ENCODE measurements around the gene DCAF17.
"Not testable (repeated sequence)": the region's sequence is repeated elsewhere in the genome, so short reads cannot be mapped to it uniquely, and the experiment has no call there.

The DCAF17 gene

GRCh38 chr2:171410624-171411023 lies 23.4 kb upstream of the DCAF17 start:
- no peak for DNase-seq (ENCODE audit: low read depth in 2 of 2)

- DNase-seq (ENCODE audit: low read depth in 2 of 2): no peak
Measured at GRCh38 chr2:171411214-171411613, 22.8 kb upstream of the DCAF17 start.

- DNase-seq (ENCODE audit: low read depth in 2 of 2): no peak
Measured at GRCh38 chr2:171411791-171412483, 22.1 kb upstream of the DCAF17 start.

- DNase-seq (ENCODE audit: low read depth in 2 of 2): no peak
Measured at GRCh38 chr2:171412571-171413175, 21.4 kb upstream of the DCAF17 start.

GRCh38 chr2:171414645-171415044 lies 19.4 kb upstream of the DCAF17 start:
- DNase-seq (ENCODE audit: low read depth in 2 of 2): not testable (repeated sequence)

- peak; percentile 76 to 77 for DNase-seq (ENCODE audit: low read depth in 2 of 2)
Measured at GRCh38 chr2:171416009-171416926, 17.8 kb upstream of the DCAF17 start.

- DNase-seq (ENCODE audit: low read depth in 2 of 2): no peak
Measured at GRCh38 chr2:171419333-171419732, 14.7 kb upstream of the DCAF17 start.

GRCh38 chr2:171420728-171421563 lies 13.1 kb upstream of the DCAF17 start:
- DNase-seq (ENCODE audit: low read depth in 2 of 2): no peak

- not testable (repeated sequence) for DNase-seq (ENCODE audit: low read depth in 2 of 2)
Measured at GRCh38 chr2:171422710-171423495, 11.1 kb upstream of the DCAF17 start.

- no peak for DNase-seq (ENCODE audit: low read depth in 2 of 2)
Measured at GRCh38 chr2:171430516-171431410, 3.3 kb upstream of the DCAF17 start.

- no peak for DNase-seq (ENCODE audit: low read depth in 2 of 2)
Measured at GRCh38 chr2:171431677-171432167, 2.3 kb upstream of the DCAF17 start.

- no peak for DNase-seq (ENCODE audit: low read depth in 2 of 2)
Measured at GRCh38 chr2:171432206-171432968, 1.6 kb upstream of the DCAF17 start.

- peak in 1 of 2 donors; percentile 33 for DNase-seq (ENCODE audit: low read depth in 2 of 2)
Measured at GRCh38 chr2:171432969-171433762, 860 bp upstream of the DCAF17 start.

GRCh38 chr2:171433763-171434012 lies 338 bp upstream of the DCAF17 start, which contains the start of gene METTL8:
TSS of gene METTL8 (minus strand) at chr2:171433990. CDS start at chr2:171392185, 41,805 bp downstream.
- no peak for DNase-seq (ENCODE audit: low read depth in 2 of 2)

GRCh38 chr2:171436307-171436706 lies 2.3 kb downstream of the DCAF17 start:
- DNase-seq (ENCODE audit: low read depth in 2 of 2): no peak

- no peak for DNase-seq (ENCODE audit: low read depth in 2 of 2)
Measured at GRCh38 chr2:171441470-171441869, 7.4 kb downstream of the DCAF17 start.

GRCh38 chr2:171447675-171448074 lies 13.6 kb downstream of the DCAF17 start:
- no peak for DNase-seq (ENCODE audit: low read depth in 2 of 2)

- no peak for DNase-seq (ENCODE audit: low read depth in 2 of 2)
Measured at GRCh38 chr2:171451074-171451473, 17.0 kb downstream of the DCAF17 start.
